ENCODE results near the gene PTPRN2.

Gene PTPRN2

DNA sequence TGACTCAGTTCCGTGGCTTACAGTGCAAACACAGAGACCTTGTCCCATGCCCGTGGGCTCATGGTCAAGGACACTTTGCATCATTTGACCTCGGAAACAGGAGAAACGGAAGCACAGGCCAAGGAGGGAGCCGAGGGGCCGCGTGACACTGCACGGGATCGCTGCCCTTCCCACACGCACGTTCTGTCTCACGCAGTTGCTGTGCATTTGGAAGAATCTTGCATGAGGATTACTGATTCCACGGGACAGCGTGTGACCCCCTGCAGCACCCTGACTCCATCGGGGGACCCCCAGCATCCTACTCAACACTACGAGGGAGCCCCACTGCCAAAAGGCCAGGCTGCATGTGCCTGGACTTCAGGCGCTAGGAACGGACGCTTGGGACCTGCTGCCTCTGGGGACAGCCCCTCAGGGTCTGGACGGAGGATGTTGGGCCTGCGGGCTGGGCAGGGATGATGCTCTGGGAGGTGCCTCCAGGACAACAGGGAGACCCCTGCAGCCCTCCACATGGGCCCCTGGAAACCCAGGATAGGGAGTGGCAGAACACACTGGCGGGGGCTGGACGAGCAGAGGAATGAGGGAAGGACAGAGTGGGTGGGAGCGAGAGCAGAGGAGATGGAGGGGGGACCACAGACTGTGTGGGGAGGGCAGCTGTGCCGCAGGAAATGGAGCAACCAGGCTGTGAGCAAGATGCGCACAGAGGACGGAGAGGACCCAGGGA, 1028.6 kb downstream of the PTPRN2 start:
- no peak for DNase-seq

DNA sequence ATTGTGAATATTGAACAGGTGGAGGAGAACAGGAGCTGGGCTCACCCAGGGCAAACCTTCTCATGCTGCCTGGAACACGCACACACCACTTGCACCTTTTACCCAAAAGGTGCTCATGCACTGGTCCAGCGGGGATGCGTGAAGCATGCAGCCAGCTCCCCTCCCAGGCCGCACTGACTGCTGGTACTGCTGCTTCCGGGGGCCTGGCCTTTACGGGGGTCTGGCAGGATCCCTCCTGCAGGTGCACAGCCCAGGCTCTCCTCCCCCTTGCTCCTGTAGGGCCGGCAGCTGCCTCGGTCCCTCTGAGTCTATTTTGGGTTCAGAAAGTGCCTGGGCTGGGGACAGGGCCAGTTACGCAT, 1029.1 kb downstream of the PTPRN2 start:
- DNase-seq, result no peak

DNA sequence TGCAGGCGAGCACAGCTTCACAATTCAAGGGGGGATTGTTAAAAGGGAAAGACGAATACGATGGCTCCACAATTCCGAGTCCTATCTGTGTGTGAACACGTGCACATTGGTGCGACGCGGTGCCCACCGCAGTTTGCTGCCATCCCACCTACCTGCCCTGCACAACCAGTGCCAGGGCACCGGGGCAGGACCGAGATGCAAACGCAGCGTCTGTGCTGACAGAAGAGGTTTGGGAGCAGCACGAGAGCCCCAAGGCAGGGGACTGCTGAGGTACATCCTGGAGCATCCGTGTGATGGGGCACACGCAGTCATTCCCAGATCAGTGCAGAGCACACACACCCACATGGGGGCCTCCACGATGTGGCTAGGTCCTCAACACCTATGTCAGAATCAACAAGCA, 1029.6 kb downstream of the PTPRN2 start:
- DNase-seq, result no peak

DNA sequence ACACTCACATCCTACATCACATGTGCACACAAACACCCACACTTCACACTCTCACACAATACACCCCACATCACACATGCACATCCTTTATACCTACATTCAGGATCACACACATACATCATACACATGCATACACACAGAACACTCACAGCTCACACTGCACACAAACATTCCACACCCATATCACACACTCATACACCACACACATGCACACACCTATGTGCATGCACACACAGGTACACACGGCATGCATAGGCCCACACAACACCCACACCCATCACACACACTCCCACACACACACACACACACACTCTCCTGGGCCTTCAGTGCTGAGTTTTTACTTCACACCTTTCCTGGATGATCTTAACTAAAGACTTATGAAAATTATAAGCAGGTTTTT, 1030.4 kb downstream of the PTPRN2 start:
- DNase-seq, result no peak

DNA sequence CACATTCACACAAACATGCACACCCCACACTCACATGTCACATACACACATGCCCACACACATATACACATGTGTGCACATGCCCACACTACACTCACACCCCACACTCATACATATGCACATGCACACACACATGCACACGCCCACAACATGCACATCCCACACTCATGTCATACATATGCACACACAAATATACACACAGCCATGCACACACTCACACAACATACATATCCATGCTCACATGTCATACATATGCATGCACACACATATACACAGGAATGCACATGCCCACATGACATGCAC, 1031.0 kb downstream of the PTPRN2 start:
- DNase-seq, result no peak

DNA sequence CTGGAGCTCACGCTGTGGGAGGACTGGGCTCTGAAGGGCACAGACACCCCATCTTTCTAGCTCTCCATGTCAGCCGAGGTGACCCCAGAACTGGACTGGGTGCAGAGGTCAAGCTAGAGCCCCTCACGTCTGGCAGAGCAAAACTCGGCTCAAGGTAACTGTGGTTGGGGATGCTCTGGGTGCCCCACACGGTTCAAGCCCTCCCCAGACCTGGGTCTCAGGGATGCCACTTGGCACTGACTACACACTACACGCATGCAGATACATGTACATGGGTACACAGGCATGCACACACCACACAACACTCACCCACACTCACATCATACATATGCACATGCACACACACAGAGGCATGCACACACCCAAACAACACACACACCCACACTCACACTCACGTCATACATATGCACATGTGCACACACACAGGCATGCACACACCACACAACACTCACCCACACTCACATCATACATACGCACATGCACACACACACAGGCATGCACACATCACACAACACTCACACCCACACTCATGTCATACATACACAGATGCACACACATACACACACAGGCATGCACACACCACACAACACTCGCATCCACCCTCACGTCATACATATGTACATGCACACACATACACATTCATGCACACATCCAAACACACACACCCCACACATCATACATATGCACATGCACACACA, 1031.5 kb downstream of the PTPRN2 start:
- DNase-seq, result no peak

DNA sequence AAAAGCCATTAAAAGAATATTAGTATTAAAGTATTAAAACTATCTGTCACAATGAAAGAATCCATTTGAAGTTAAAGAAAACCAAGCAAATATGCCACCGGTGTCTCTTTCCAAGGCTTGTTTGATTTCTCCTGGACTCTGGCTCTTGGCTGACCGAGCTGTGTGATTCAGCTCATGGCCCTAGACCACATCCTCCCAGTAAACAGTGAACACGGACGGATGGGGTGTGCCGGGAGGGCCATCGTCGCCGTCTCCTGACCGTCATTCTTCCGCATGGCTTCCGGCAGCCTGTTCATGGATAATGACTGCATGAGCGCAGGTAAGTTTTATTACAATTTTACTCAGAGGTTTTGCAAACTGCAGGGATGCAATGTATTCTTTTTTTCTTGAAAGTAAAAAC, 1032.3 kb downstream of the PTPRN2 start:
- DNase-seq, result no peak

DNA sequence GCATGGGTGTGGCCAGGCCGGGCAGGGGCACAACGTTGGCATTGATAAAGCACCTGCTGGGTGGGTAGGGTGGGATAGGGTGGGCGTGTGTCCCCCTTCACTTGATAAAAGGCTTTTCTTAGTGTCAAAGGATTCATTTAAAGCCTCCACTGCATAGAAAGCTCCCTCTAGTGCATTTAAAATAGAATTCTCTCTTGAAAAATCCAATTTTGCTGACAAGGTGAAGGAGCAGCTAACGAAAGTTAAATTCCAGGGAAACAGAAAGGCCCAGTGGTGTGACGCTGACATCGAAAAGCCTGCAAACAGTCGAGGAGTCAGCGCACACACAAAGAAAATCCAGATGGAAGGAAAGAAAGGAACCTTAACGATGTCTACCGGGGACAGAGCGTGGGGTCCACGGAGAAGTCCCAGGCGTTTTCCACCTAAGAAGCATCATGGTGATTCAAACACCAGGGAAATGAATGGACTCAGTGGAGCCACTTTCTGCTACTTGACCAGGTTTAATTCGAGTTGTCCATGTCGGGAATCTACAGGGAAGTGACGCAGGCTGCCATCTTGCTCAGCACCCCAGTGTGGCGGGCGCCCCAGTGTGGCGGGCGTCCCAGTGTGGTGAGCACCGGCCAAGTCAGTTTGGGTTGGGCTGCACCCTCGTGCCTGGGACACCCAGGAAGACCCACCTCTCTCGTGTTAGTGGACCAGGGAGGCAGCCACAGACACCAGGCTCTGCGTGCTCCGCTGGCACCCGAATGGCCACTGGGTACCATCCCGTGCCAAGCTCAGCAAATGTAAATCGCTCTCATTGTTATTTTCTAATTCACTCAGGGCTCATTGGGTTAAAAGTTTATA, 1033.0 kb downstream of the PTPRN2 start:
- no peak for DNase-seq

DNA sequence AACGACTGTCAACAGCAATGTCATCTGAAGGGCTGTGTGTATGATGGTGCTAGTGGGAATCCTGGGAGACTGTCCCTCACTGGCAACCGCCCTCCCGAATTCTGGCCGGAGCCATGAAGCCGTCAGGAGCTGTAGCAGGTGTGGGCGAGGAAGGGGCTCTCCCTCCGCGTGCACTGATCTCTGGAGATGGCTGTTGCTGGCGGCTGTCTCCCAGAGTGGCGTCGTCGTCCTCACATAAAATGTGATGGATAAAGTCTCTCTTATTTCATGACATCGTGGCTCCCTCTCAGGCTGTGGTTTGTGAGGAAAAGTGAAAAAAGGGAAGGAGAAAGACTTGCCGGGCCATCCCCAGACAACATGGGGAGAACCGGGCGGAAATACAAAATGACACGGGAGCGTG, 1034.4 kb downstream of the PTPRN2 start:
- no peak for DNase-seq

DNA sequence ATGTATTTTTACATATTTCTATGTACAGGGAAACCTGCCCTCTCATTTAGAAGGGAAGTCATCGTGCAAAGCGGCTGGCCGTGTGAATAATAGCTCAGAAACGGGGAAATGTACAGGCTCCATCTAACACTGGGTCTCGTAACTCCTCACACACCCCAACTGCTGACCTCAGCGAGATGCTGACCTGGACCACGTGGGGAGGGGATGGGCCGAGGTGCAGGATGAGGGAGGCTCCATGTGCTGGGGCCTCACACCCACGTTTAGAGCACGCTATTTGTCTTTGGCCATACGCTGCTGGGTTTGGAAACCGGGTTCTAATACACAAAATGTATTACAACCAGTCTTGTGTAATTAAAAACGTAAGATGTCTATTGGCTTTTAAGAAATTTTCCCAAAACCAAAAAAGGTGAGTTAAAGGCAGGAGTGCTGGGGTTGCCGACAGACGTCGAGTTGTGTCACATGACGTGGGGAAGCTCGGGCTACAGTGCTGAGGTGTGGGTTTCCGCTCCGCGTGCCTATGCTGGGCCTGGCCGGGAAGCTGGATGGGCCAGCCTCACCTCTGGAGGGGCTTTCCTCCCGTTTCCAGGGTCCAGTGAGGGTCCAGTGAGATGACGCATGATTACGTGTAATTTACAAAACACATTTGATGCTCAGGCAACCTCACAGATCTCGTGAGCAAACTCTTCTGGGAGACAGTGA, 1035.2 kb downstream of the PTPRN2 start:
- DNase-seq, result no peak

DNA sequence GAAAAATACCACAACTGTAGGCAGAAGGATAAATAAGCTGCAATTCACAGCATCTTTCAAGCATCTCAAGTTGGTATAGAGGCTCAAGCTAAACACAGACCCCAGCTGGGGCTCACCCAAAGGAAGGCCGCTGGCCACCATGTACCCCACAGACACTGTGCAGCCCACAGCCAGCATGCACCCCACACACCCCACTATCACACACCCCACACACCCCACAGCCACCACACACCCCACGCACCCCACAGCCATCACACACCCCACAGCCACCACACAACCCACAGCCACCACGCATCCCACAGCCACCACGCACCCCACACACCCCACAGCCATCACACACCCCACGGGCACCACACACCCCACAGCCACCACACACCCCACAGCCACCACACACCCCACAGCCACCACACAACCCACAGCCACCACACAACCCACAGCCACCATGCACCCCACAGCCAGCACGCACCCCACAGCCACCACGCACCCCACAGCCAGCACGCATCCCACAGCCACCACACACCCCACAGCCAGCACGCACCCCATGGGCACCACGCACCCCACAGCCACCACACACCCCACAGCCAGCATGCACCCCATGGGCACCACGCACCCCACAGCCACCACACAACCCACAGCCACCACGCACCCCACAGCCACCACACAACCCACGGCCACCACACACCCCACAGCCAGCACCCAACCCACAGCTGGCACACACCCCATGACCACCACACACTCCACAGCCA, 1036.1 kb downstream of the PTPRN2 start:
- DNase-seq, result no peak

DNA sequence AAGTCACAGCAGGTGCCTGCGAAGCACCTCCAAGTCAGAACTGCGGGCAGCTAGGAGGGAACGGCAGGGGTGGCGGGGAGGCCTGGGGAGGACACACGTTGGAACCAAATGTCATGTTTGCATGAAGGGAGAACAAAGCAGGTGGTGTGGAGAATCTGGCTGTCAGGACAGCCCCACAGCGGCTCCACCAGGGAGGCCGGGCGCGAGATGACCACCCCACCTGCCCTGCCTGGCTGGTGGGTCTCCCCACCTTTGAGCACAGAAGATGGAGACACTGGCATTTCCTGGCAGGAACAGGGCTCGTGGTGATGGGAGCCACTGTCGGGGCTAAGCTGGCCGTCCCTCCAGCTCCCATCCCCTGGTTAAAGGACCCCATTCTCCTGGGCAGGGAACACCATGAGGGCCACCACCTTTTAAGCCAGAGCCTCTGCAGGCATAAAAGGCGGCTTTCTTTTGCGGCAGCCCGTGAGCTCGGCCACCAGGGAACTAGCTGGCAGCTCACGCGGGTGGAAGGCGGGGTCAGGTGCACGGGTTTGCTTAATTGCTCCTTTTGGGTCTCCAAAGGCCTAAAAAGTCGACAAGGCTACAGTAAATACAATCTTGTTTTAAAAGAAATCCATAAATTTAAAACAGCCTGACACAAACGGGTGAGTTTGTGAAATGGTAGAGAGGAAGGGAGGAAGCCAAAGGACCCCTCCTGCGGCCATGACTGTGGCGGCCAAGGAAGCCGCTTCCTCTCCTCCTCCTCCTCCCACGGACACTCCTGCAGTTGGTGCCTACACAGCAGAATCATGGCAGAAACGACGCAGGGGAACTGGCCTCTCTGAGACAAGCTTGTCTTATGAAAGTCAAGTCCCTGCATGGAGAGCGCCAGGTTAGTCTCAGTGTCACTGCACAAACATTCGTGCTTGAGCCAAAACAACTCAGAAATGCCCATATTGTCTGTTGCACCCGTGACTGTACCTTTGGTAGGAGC, 1037.0 kb downstream of the PTPRN2 start:
- no peak for DNase-seq

DNA sequence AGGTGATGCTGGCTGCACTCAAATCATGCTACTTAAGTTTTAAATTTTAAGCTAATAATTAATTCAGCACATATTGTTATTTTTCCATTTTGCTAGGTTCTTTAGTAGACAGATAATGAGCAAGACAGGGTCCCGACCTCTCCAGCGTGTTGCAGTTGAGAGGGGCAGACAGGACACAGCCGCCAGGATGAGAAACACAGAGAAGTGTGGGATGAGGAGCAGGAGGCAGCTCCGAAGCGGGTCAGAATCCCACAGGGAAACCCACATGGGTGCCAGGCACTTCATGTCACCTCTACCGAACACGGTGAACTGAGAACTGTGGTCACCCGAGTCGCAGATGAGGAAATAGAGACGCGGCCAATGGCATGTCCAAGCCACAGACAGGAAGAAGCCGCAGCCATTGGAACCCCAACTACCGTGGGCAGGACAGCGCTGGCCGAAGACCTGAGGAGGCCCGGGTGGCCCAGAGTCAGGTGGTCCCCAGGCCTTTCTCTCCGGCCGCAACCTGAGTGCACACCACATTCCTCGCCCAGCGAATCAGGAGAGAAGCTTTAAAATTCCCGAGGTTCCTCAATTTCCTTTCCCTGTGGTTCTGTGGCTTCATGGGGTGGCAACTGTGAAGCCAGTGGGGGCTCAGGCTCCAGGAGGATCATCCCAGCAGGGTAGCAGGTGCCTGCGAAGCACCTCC, 1037.9 kb downstream of the PTPRN2 start:
- no peak for DNase-seq

DNA sequence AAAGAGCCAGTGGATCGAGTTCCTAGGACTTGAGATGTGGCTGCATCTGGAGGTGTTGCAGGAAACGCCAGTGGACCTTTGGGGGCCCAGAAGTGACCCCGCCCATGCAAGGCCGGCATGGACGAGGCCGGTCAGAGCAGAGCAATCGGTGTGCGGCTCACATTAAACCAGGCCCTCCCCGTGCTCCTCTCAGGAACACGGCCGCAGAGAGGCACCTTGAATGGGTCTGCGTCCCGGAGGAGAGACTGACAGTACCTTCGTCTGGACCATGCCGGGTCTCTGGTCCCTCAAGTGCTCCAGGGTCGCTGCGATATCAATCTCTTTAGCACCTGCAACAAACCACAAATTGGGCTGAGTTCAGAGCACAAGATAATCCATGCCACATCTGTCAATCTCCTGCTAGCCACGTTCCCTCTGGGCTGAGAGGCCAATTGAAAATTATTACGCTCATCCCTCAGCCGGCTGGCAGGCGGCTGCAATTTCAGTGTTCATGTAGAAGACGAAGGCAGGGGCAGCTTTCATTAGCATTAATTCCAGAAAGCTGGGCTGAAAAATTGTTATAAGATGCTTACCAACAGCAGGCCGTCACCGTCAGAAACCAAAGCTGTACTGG, 1038.8 kb downstream of the PTPRN2 start:
- no peak for DNase-seq

DNA sequence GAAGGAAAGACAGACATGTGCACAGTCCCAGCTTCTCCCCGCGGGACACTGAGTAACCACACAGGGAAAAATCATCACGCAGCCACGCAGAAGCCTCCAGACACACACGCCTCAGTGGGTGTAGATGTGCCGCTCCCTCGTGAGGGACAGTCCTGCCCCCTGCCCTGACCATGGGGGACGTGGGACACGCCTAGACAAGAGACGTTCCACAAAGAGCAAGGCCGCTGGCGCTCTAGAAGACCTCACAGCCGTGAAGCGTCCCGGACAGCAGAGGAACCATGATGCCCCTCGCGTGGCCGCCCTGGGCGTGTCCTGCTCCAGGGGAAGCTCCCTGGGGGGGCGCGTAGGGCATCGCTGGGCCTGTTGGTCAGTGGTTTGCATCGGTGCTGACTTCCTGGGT, 1040.0 kb downstream of the PTPRN2 start:
- no peak for DNase-seq

DNA sequence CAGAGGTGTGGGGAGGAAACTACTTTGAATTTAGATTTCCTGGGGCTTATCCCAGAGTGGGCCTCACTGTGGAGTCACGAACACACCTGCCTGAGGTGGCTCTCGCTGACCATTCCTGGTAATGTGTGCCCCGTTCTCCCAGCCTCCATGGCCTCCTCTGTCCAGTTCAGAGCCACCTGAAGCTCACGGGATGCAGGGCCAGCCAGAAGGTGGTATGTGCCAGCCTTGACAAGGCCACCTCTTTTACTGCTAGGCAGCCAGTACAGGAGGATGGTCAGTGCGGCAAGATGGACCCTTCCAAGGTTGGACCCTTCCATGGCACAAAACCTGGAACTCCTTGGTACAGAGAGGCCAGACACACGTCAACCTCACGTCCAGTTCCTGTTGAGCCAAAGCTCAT, 1040.5 kb downstream of the PTPRN2 start:
- no peak for DNase-seq

DNA sequence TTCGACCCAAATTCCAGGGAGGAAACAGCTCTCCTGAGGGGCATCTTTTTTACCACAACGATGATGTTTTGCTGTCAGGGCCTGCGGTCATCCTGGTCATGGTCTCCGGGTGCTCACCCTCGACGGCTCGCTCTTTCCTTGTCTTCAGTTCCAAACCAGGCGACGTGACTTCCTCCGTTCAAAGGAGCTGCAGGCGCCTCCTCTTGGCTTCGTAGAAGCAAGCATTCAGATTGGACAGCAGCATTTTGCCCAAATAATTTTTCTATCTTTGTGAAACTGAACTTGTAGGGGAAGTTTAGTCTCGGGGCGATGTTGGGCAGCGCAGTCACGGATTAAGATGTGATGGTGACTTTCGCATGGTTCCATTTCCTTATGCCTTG, 1042.0 kb downstream of the PTPRN2 start:
- no peak for DNase-seq

DNA sequence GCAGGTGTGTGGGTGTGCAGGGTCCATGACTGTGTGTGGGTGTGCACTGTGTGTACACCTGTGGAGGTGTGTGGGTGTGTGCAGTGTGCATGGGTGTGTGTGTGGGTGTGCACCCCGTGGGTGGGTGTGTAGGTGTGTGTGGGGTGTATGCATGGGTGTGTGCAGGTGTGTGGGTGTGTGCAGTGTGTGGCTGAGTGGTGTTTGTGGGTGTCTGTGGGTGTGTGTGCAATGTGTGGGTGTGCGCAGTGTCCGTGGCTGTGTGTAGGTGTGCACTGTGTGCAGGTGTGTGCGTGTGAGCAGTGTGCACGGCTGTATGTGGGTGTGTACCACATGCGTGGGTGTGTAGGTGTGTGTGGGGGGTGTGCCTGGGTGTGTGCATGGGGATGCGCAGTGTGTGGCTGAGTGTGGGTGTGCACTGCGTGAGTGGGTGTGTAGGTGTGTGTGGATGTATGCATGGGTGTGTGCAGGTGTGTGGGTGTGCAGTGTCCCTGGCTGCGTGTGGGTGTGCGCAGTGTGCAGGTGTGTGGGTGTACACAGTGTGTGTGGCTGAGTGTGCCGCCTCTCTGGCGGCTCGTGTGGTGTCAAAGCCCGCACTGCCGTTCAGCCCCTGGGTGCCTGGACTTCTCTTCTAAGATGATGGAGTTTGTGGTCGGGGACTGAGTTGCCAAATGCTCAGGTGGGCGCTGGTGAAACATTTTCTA, 1042.5 kb downstream of the PTPRN2 start:
- DNase-seq, result no peak

DNA sequence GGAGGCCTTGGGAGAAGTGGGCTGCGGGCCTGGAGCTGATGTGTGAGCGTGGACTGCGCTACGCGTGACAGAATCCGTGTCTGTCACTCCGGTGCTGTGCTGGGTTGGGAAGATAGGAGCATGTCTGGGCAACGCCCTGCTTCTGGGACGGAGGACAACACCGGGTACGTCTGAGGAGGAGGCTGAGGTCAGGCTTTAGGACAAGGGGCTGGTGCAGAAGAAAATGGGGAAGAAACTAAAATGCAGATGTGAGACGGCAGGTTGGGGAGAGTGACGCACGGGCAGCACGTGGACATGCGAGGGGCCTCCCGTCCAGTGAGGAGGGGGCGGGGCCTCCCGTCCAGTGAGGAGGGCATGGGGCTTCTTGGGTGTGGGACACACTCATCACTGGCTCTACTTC, 1043.4 kb downstream of the PTPRN2 start:
- no peak for DNase-seq

DNA sequence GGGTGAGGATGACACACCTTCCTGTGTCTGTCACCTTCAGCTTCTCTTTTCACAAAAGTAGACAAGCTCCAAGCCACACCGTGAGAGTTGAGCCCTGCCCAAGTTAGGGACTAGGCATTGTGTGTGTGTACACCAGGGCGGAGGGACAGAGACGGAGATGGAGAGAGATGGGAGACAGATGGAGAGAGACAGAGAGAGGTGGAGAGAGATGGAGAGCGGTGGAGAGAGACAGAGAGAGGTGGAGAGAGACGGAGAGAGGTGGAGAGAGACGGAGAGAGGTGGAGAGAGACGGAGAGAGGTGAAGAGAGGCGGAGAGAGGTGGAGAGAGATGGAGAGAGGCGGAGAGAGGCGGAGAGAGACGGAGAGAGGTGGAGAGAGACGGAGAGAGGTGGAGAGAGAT, 1043.8 kb downstream of the PTPRN2 start:
- no peak for DNase-seq
